NCI-H82 treated with DMSO at 0.1 percent for 48 hours (cell line): ENCODE data around the gene PHACTR3.
"Not testable (repeated sequence)": the region's sequence is repeated elsewhere in the genome, so short reads cannot be mapped to it uniquely, and the experiment has no call there.

ENCODE experiments used
- DNase-seq: peaks from one replicate; lab custom pipeline; 2025; ENCODE audit not compliant: unreplicated experiment; lab: John Stamatoyannopoulos, UW

PHACTR3 gene

DNA sequence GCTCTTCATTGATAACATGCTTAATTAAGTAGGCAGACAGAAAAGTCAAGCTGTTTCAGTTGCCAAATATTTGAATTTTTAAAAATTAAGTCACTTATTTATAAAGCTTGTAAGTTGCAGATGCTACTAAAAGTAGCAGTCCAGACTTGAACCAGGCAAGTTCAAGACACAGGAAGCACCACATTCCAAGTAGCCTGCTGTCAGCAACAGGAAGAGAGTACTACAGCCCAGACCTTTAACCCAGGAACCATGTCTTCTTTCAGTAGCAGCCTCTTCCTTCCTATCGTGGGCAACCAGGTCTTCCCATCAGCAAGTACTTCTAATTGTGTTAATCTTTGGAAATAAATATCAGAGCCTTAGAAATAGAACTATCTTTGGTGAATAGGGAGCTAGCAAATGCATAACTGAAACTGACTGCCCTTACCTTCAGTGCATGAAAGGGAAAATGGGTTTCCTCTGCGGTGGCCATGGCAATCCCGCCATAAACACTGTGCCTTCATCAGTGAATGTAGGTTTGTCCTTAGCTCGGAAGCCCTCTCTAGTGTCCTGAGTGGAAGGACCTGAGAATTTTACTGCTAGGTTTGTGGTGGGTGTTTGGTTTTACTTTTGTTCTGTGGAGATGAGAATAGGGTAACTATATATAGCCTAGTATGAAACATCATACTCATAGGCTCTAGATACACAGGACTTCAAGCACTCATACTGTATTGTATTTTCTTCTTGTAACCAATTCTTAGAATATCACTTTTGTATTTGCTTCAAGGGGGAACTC, 233.5 kb downstream of the PHACTR3 start:
- no peak for DNase-seq

DNA sequence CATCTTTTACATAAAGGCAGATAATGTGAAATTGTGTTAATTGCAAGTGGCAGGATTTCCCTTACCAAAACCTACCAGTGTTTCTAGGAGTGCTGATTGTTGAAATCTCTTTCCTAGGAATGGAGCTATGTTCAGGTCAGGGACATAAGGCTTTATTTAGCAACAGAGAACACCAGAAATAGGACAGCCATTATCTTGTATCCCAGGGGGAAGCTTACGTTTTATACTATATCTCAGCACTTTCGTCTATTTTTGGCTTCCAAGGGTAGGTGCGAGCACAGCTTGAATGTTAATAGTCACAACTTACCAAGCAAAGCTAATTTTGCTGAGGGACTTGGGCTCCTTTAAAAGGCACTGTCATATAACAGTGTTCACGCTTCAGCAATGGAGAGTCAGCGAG, 235.1 kb downstream of the PHACTR3 start:
- DNase-seq: no peak

DNA sequence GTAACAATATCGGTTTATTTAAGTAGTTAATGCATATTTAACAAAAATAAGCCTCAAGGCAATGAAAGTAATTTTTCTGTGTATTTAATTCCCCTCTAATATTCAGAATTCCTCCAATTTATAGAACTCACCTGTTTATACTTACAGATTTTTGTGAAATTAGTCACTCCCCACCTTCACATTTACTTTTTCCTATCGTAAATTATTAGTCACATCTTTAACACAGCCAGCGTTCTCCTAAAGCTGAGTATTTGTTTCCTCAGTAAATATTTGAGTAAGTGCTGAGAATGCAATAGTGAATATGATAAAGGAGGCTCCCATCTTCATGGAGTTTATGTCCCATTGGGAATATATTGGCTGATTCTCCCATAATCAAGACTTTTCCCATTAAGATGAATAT, 241.1 kb downstream of the PHACTR3 start:
- DNase-seq: no peak

DNA sequence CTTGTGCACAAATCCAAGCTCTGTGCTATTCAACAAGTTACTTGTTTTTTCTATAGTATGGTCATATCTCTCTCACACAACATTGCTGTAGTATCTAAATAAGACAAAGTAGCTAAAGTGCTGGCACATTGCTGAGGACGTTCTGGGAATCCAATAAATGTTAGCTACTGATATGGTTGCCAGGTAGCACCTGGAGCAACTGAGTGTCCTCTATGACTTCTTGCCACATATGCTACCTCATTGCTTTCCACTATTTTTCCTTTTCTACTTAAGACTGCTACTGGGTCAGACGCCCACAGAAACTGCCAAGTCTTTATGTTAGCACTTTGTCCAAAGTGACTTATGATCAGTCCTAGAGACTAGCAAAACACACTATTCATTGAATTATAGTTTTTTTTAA, 243.8 kb downstream of the PHACTR3 start:
- no peak for DNase-seq

DNA sequence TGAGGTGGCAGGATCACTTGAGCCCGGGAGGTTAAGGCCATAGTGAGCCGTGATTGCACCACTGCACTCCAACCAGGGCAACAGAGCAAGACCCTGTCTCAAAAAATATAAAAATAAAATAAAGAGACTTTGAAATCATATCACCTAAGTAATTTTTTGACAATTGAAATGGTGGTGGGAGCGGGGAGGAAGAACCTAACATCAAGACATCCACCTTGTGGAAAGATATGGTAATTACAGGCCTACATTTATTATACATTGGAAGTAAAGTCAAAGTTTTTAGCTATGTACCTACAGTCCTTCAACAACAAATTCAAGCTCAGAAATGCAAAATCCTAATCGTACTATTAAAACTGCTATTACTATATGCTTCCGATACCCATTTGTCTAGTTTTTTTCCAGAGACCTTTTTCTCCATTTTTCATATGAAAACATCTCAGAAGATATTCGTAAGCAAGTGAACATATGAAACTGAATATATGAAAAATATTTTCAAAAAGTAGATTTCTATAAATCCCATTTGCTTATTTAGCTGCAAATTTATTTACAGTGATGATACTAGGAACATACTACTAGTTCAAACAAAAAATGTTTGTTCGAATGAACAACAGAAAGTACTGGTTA, 245.8 kb downstream of the PHACTR3 start:
- peak; percentile 15 for DNase-seq

DNA sequence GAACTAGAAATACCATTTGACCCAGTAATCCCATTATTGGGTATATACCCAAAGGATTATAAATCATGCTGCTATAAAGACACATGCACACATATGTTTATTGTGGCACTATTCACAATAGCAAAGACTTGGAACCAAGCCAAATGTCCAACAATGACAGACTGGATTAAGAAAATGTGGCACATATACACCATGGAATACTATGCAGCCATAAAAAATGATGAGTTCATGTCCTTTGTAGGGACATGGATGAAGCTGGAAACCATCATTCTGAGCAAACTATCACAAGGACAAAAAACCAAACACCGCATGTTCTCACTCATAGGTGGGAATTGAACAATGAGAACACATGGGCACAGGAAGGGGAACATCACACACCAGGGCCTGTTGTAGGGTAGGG, 252.2 kb downstream of the PHACTR3 start:
- not testable (repeated sequence) for DNase-seq

DNA sequence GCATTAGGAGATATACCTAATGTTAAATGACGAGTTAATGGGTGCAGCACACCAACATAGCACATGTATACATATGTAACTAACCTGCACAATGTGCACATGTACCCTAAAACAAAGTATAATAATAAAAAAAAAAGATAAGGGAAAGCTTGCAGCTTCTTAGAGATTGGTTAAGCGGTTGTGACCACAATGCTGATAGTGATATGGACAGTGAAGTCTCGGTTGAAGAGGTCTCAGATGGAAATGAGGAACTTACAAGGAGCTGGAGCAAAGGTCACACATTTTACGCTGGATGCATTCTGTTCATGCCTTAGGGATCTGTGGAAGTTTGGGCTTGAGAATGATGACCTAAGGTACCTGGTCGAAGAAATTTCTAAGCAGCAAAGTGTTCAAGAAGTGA, 252.6 kb downstream of the PHACTR3 start:
- DNase-seq: not testable (repeated sequence)

DNA sequence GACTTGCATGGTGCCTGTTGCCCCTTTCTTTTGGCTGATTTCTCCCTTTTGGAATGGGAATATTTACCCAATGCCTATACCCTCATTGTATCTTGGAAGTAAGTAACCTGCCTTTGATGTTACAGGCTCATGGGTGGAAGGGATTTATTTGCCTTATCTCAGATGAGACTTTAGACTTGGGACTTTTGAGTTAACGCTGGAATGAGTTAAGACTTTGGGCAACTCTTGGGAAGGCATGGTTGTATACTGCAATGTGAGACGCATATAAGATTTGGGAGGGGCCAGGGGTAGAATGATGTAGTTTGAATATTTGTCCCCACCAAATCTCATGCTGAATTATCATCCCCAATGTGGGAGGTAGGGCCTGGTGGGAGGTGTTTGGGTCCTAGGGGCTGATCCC, 253.6 kb downstream of the PHACTR3 start:
- DNase-seq: no peak

DNA sequence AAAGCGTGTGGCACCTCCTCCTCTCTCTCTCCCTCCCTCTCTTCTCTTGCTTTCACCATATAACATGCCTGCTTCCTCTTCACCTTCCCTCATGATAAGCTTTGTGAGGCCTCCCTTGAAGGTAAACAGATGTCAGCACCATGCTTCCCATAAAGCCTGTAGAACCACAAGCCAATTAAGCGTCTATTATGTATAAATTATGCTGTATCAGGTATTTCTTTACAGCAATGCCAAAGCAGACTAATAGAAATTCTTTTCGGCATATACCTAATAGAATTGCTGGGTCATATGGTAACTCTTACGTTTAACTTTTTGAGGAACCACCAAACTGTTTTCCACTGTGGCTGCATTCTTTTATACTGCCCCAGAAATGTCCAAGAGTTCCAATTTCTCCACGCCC, 254.1 kb downstream of the PHACTR3 start:
- DNase-seq: no peak

DNA sequence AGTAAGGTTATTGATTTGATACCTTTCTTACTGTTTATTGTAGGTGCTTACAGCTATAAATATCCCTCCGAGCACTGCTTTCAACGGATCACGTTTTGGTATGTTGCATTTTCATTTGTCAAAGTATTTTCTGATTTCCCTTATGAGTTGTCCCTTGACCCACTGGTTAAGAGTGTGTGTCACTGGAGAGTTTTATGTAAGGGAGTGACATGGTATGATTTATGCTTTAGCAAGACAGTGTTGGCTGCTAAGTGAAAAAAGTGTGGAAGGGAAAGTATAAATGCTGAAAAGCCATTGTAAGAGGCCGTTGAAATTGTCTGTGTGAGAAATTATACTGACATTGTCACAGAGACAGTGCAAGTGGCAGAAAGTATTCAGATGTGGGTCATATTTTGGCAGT, 257.1 kb downstream of the PHACTR3 start:
- DNase-seq: no peak

DNA sequence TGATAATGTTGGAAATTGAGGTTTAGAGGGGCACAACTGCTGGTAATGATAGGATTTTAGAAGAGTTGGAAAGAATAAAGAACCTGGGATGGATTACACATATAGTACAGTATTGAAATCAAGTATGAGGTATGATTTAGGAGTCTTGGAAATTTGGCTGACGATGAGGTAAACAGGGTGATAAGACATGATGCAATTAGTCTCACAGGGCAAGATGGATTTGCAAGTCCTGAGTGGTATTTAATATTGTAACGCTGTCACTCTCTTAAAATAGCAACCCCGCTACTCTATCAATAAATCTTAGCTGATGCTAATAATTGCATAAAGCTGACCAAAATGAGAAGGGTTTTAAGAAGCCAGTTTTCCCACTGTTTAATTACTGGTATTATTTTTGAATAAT, 258.7 kb downstream of the PHACTR3 start:
- DNase-seq: no peak

DNA sequence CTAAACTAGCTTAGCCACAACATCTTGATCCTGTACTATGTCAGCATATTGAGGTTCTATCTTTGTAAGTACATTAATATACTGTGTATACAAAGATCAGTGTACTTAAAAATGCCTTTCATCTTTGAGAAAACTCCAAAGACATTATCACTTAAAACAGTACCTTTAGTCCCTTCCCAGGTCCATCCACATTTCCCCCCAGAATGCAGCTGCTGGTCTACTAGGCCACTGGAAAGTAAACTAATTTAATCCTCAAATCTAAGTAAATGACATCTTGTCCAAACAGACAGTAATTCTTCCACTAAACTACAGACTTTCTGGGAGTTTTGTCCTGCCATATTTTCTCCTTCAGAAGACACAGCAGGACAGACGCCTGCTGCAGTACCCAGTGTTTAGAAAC, 260.4 kb downstream of the PHACTR3 start:
- DNase-seq: no peak

DNA sequence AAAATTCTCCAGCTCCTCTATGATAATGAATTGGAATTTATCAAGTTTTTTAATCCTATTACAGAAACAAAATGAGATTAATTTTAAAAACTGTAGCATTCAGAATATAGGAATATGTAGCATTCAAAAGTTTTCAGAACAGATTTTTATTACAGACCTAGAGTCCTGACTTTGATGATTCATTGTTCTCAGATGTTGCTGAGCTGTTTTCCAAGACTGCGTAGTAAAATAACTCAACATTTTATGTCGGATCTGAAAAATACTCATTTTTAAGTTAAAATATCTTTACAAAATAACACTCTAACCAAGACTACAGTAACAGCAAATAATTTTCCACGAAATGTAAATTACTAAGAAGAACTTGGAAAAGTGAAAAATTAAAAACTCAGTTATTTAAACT, 262.0 kb downstream of the PHACTR3 start:
- no peak for DNase-seq

DNA sequence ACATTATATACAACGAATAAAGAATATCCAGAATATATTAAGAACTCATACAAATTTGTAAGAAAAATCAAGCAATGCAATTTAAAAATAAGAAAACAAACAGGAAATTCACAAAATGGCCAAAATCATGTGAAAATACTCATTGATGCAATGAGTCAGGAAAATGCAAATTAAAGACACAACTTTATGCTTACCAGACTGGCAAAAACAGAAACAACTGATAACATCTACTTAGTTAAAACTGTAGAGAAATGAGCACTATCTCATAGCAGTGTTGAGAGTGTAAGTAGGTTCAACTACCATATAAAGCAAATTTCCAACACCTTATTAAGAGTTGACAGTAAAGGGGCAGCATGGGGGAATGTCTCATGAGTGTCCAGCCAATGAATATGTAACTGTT, 266.8 kb downstream of the PHACTR3 start:
- no peak for DNase-seq

DNA sequence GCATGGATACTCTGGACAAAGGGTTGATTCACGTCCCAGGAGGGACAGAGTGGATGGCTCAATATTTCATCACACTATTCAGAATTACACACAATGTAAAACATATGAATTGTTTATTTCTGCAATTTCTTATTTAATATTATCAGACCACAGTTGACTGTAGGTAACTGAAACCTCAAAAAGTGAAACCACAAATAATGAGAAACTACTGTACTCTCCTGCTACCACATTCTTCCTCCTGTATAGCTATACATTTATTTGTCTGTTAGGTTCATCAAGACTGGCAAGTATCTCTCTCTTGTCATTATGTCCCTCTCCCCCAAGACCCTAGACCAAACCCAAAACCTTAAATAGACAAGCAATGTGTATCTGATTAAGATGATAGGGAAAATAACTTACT, 269.1 kb downstream of the PHACTR3 start:
- no peak for DNase-seq

DNA sequence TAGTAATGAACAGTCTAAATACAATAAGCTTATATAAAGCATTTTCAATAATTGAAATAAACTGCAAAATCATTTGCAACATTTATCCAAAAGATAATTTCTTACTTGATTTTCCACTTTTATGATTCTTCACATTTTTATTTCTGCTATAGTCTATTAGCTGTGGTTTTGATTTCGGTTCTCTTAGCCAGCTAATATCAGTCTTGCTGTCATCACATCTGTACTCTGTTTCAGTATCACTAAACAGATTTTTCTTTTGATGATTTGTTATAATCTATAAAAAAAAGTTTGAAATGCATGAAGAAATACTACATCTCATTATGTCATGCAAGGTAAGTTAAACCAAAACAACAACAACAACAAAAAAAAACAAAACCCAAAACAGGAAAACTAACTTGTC, 275.9 kb downstream of the PHACTR3 start:
- DNase-seq: no peak

DNA sequence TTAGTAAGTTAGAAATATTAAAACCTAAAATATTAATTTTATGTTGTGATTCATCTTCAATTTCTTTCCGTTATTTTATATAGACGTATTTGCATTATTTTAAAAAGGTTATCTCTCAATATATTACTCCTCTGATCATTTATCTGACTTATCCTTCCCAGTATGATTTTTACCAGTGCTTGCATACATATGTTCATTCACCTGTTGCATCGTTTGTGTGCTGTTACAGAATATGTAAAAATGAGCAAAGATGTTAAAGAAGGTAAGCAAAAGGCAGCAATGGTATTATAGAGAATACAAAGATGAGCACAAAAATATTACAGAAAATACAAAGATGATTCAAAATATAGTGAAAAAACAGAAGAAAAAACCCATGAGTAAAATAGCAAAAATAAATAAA, 280.2 kb downstream of the PHACTR3 start:
- DNase-seq: no peak

DNA sequence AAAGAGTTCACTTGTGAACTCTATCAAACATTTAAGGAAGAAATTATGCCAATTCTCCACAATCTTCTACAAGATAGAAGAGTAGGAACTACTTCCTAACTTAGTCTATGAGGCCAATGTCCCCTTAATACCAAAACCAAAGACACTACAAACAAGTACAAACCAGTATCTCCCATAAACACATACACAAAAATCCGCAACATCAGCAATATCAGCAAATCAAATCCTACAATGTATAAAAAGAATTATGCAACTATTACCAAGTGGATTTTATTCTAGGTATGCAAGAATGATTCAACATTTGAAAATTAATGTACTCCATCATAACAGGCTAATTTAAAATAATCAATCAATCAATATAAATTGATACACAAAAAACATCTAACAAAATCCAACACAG, 283.7 kb downstream of the PHACTR3 start:
- DNase-seq: no peak

DNA sequence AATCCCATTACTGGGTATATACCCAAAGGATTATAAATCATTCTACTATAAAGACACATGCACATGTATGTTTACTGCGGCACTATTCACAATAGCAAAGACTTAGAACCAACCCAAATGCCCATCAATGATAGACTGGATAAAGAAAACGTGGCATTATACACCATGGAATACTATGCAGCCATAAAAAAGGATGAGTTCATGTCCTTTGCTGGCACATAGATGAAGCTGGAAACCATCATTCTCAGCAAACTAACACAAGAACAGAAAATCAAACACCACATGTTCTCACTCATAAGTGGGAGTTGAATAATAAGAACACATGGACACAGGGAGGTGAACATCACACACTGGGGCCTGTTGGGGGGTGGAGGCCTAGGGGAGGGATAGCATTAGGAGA, 285.7 kb downstream of the PHACTR3 start:
- DNase-seq: not testable (repeated sequence)

DNA sequence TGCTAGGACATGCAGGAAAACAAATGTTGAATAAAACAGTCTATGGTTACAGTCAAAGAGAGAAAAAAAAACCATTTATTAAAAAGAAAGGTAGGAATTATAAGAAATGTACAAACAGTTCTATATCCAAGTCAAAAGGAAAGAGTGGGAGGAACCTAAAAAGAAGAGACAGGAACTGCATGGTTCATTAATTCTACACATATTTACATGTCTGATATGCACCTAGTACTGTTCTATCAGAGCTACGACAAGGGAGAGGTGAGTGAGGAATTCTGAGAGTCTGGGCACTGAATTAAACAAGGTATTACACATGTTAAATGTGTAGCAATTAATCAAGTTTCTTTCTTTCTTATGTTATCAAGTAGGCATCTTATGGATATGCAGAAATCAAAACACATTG, 287.2 kb downstream of the PHACTR3 start:
- no peak for DNase-seq

DNA sequence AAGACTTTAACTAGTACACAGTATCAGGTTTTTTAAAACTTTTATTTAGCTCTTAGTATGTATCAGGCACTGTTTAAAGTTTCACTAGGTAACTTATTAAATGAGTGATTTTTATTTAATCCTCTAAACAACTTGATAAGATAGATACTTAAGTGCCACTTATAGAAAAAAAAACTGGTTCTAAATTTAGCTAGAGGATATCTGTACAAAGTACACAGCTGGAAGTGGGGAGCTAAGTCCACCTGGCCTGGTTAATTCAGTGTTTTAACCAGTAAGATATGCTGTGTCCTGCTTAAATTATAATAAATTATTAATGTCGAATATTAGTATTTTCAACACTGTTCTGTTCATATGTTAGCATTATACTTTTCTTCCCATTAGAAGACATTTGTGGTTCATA, 291.6 kb downstream of the PHACTR3 start:
- DNase-seq: no peak
